Hepatic stellate cell (primary cell): ENCODE results near the gene ATF6.
A peak's percentile ranks its signal among the peaks of the same experiment; 100 is the strongest.
"Not testable (repeated sequence)": the region's sequence is repeated elsewhere in the genome, so short reads cannot be mapped to it uniquely, and the experiment has no call there.

Experiments used
- DNase-seq: peaks from one replicate; pipeline ENCODE4 v3.0.0; 2011; ENCODE audit warnings: low spot score

The ATF6 gene

GRCh38 chr1:161766102-161766981 lies at the start of gene ATF6:
Gene ATF6, plus strand, starts transcription at chr1:161766320. Its CDS starts 41 bp downstream, at chr1:161766361.
- peak; percentile 76 for DNase-seq

GRCh38 chr1:161718559-161719324 lies 47.4 kb upstream of the ATF6 start:
- no peak for DNase-seq

- no peak for DNase-seq
Observed at GRCh38 chr1:161719325-161719611, 46.9 kb upstream of the ATF6 start.

- DNase-seq, result no peak
Observed at GRCh38 chr1:161720422-161720821, 45.7 kb upstream of the ATF6 start.

GRCh38 chr1:161720956-161721737 lies 45.0 kb upstream of the ATF6 start, which contains the start of gene FCRLB:
Gene FCRLB, plus strand, starts transcription at chr1:161721544. Its CDS starts 1,129 bp downstream, at chr1:161722673.
- DNase-seq, result no peak

GRCh38 chr1:161721738-161722343 lies 44.3 kb upstream of the ATF6 start:
- DNase-seq, result peak; percentile 86

- DNase-seq, result no peak
Observed at GRCh38 chr1:161722406-161722805, 43.7 kb upstream of the ATF6 start.

- DNase-seq, result no peak
Observed at GRCh38 chr1:161723459-161724141, 42.5 kb upstream of the ATF6 start.

- not testable (repeated sequence) for DNase-seq
Observed at GRCh38 chr1:161725258-161725907, 40.7 kb upstream of the ATF6 start.

- peak; percentile 45 for DNase-seq
Observed at GRCh38 chr1:161725908-161726472, 40.1 kb upstream of the ATF6 start.

GRCh38 chr1:161726473-161727255 lies 39.5 kb upstream of the ATF6 start:
- peak; percentile 68 for DNase-seq

GRCh38 chr1:161727256-161727924 lies 38.7 kb upstream of the ATF6 start:
- DNase-seq, result peak; percentile 46

- DNase-seq, result no peak
Observed at GRCh38 chr1:161728376-161729226, 37.5 kb upstream of the ATF6 start.

- peak; percentile 28 for DNase-seq
Observed at GRCh38 chr1:161730050-161730564, 36.0 kb upstream of the ATF6 start.

- no peak for DNase-seq
Observed at GRCh38 chr1:161731241-161731640, 34.9 kb upstream of the ATF6 start.

GRCh38 chr1:161731981-161732718 lies 34.0 kb upstream of the ATF6 start:
- no peak for DNase-seq

- DNase-seq, result peak; percentile 58
Observed at GRCh38 chr1:161733526-161733925, 32.6 kb upstream of the ATF6 start.
